Sigmoid colon (tissue), 4 donors: Measurements from ENCODE around the gene TTI1.

ENCODE experiments used
- POLR2AphosphoS5 ChIP-seq, 4 donors: sonication (generic); formaldehyde crosslinking; IDR thresholded peaks; one replicate each; pipeline ENCODE4 v1.6.1; 2017; ENCODE audit warnings: antibody characterized with exemption in 4 of 4
- TF ChIP-seq, protein P1 (sequence below), 4 experiments: fragments of 450-650 bp in 3 of 4; fragments of 200-600 bp in 1 of 4; IDR thresholded peaks; one replicate each; pipeline ENCODE4 v1.5.1; 2016 to 2019; ENCODE audit warnings: antibody characterized with exemption in 4 of 4, mild to moderate bottlenecking in 3 of 4, moderate library complexity in 2 of 4

DNA sequence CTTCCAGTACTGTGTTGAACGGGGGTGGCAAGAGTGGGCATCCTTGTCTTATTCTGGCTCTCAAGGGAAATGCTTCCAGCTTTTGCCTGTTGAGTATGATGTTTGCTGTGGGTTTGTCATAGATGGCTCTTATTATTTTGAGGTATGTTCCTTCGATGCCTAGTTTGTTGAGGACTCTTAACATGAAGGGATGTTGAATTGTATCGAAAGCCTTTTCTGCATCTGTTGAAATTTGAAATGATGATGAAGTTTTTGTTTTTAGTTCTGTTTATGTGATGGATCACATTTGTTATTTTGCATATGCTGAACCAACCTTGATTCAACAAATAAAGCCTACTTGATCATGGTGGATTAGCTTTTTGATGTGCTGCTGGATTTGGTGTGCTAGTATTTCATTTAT, 48.3 kb upstream of the TTI1 start:
- TF ChIP-seq, protein P1, sequence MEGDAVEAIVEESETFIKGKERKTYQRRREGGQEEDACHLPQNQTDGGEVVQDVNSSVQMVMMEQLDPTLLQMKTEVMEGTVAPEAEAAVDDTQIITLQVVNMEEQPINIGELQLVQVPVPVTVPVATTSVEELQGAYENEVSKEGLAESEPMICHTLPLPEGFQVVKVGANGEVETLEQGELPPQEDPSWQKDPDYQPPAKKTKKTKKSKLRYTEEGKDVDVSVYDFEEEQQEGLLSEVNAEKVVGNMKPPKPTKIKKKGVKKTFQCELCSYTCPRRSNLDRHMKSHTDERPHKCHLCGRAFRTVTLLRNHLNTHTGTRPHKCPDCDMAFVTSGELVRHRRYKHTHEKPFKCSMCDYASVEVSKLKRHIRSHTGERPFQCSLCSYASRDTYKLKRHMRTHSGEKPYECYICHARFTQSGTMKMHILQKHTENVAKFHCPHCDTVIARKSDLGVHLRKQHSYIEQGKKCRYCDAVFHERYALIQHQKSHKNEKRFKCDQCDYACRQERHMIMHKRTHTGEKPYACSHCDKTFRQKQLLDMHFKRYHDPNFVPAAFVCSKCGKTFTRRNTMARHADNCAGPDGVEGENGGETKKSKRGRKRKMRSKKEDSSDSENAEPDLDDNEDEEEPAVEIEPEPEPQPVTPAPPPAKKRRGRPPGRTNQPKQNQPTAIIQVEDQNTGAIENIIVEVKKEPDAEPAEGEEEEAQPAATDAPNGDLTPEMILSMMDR (IDR thresholded peaks at IDR 0.05) = no peak
- no peak for TF ChIP-seq POLR2AphosphoS5 (IDR thresholded peaks at IDR 0.05)
